Tibial nerve (tissue), 3 donors: ENCODE measurements around the gene HTT.

Source experiments
- POLR2A ChIP-seq, 2 donors: fragments of 450-650 bp; IDR thresholded peaks; one replicate each; pipeline ENCODE4 v1.6.1; 2017; ENCODE audit warnings: antibody characterized with exemption in 2 of 2, mild to moderate bottlenecking in 2 of 2, moderate library complexity in 2 of 2
- TF ChIP-seq, protein P1 (sequence below), 5 experiments: fragments of 200-600 bp in 3 of 5; fragments of 450-650 bp in 2 of 5; sonication (generic) in 3 of 5; IDR thresholded peaks; one replicate each; pipeline ENCODE4 v1.5.1; 2016 to 2019; ENCODE audit warnings: antibody characterized with exemption in 5 of 5, mild to moderate bottlenecking in 3 of 5, moderate library complexity in 2 of 5

- TF ChIP-seq POLR2A (IDR thresholded peaks at IDR 0.05): no peak
- TF ChIP-seq, protein P1, sequence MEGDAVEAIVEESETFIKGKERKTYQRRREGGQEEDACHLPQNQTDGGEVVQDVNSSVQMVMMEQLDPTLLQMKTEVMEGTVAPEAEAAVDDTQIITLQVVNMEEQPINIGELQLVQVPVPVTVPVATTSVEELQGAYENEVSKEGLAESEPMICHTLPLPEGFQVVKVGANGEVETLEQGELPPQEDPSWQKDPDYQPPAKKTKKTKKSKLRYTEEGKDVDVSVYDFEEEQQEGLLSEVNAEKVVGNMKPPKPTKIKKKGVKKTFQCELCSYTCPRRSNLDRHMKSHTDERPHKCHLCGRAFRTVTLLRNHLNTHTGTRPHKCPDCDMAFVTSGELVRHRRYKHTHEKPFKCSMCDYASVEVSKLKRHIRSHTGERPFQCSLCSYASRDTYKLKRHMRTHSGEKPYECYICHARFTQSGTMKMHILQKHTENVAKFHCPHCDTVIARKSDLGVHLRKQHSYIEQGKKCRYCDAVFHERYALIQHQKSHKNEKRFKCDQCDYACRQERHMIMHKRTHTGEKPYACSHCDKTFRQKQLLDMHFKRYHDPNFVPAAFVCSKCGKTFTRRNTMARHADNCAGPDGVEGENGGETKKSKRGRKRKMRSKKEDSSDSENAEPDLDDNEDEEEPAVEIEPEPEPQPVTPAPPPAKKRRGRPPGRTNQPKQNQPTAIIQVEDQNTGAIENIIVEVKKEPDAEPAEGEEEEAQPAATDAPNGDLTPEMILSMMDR (IDR thresholded peaks at IDR 0.05): no peak
These were observed 154.8 kb downstream of the HTT start for GRCh38 chr4:3229328-3229727.
